ENCODE measurements around the gene ADGRV1. TPM values are rescaled to one million over a fixed set of nuclear protein-coding genes. Genes with fewer than 3 reads are reported as not detected.

The ADGRV1 gene
- total RNA-seq, 1 donor from 2014 or later = 0.13 TPM

GRCh38 chr5:90696153-90696552, 137.6 kb downstream of the ADGRV1 start:
- intact Hi-C loops (cut with micrococcal nuclease) = no loop called here
- no peak for ATAC-seq (ENCODE audit: low read depth)
- CTCF ChIA-PET = no interaction called here

GRCh38 chr5:90700299-90700698, 141.7 kb downstream of the ADGRV1 start:
- Mint-ChIP-seq H3K4me3 (no peak overlapping the region), H3K4me1 (no peaks in the 10 kb centered on the region), H3K27ac (no peak overlapping the region), H3K36me3 (ENCODE audit: low read depth) (no peaks in the 10 kb centered on the region), H3K27me3 (no peaks in the 10 kb centered on the region), H3K9me3 (no peaks in the 10 kb centered on the region)
- CTCF ChIA-PET = no interaction called here
- DNase-seq = no peak
- intact Hi-C loops (cut with micrococcal nuclease) = no loop called here
- ATAC-seq (ENCODE audit: low read depth) = no peak
- POLR2A ChIA-PET = no interaction called here
- no peak for TF ChIP-seq CTCF (IDR thresholded peaks at IDR 0.05)

More at GRCh38 chr5:90696153-90696552, 137.6 kb downstream of the ADGRV1 start:
- Mint-ChIP-seq H3K27me3 (no peaks in the 10 kb centered on the region), H3K4me1 (no peaks in the 10 kb centered on the region), H3K36me3 (ENCODE audit: low read depth) (no peaks in the 10 kb centered on the region), H3K9me3 (no peaks in the 10 kb centered on the region), H3K27ac (no peak overlapping the region), H3K4me3 (no peak overlapping the region)
- no peak for DNase-seq
- POLR2A ChIA-PET = no interaction called here
- no peak for TF ChIP-seq CTCF (IDR thresholded peaks at IDR 0.05)

- no peaks in the 10 kb centered on the region for H3K4me1 Mint-ChIP-seq
- no peak overlapping the region for H3K27ac Mint-ChIP-seq
- no peak overlapping the region for H3K4me3 Mint-ChIP-seq
- ChIA-PET CTCF (no interaction called here), POLR2A (no interaction called here)
- DNase-seq (no peak), ATAC-seq (ENCODE audit: low read depth) (no peak)
- intact Hi-C loops (cut with micrococcal nuclease) = no loop called here
- peaks cover 2% of the 10 kb centered on the region for H3K27me3 Mint-ChIP-seq
- no peak for TF ChIP-seq CTCF (IDR thresholded peaks at IDR 0.05)
- no peaks in the 10 kb centered on the region for H3K36me3 Mint-ChIP-seq (ENCODE audit: low read depth)
- no peaks in the 10 kb centered on the region for H3K9me3 Mint-ChIP-seq
Measured at GRCh38 chr5:90703932-90704331, 145.3 kb downstream of the ADGRV1 start.

- DNase-seq = no peak
- ATAC-seq (ENCODE audit: low read depth) = no peak
- POLR2A ChIA-PET = no interaction called here
- Mint-ChIP-seq H3K27ac (no peak overlapping the region), H3K36me3 (ENCODE audit: low read depth) (no peaks in the 10 kb centered on the region), H3K4me3 (no peak overlapping the region), H3K9me3 (no peaks in the 10 kb centered on the region), H3K4me1 (no peaks in the 10 kb centered on the region), H3K27me3 (peaks cover 2% of the 10 kb centered on the region)
- intact Hi-C loops (cut with micrococcal nuclease) = loop anchor here (2.0 kb wide), 1 partner anchor 75 kb away; no protein-coding TSS in a partner anchor
- CTCF ChIA-PET = no interaction called here
- TF ChIP-seq CTCF (IDR thresholded peaks at IDR 0.05) = no peak
Measured at GRCh38 chr5:90707698-90708097, 149.1 kb downstream of the ADGRV1 start.

GRCh38 chr5:90709323-90710155, 150.9 kb downstream of the ADGRV1 start:
- H3K9me3 Mint-ChIP-seq = no peaks in the 10 kb centered on the region
- ChIA-PET CTCF (no interaction called here), POLR2A (no interaction called here)
- H3K4me3 Mint-ChIP-seq = no peak overlapping the region
- no peak overlapping the region for H3K27ac Mint-ChIP-seq
- DNase-seq = no peak
- intact Hi-C loops (cut with micrococcal nuclease) = loop anchor here (2.0 kb wide), 1 partner anchor 73 kb away; no protein-coding TSS in a partner anchor
- H3K27me3 Mint-ChIP-seq = peaks cover 2% of the 10 kb centered on the region
- ATAC-seq (ENCODE audit: low read depth) = no peak
- H3K36me3 Mint-ChIP-seq (ENCODE audit: low read depth) = no peaks in the 10 kb centered on the region
- TF ChIP-seq CTCF (IDR thresholded peaks at IDR 0.05) = no peak
- no peaks in the 10 kb centered on the region for H3K4me1 Mint-ChIP-seq

Data from activated B cell treated with CpG ODN at 0.5 μM for 24 hours (primary cell).